Lung (tissue), 16 donors: Measurements from ENCODE around the gene TRIP11. TPM values are rescaled to one million over a fixed set of nuclear protein-coding genes. Genes with fewer than 3 reads are reported as not detected.

Experiments
- ATAC-seq: fragments of 200-7000 bp; cut with Tn5 transposase; one replicate; pipeline ENCODE4 v1.9.1; 2020; ENCODE audit warnings: moderate number of reproducible peaks; ENCODE audit not compliant: insufficient read depth, low FRiP score
- DNase-seq, 3 donors: peaks; one replicate each; pipeline ENCODE4 v3.0.0-alpha.2; 2013 to 2017
- H3K27ac ChIP-seq, 2 donors: one replicate each; pipeline ENCODE4 v1.5.1; 2013; ENCODE audit warnings: mild to moderate bottlenecking in 2 of 2, moderate library complexity in 2 of 2, control low read depth in 1 of 2, inconsistent platforms in 1 of 2, low read depth in 1 of 2, low read length in 1 of 2
- H3K27me3 ChIP-seq, 3 donors: one replicate each; pipeline ENCODE4 v1.5.1; 2013; ENCODE audit warnings: low read length in 2 of 3; ENCODE audit not compliant: control insufficient read depth in 3 of 3, insufficient read depth in 3 of 3
- H3K36me3 ChIP-seq, 4 donors: one replicate each; pipeline ENCODE4 v1.5.1; 2013; ENCODE audit warnings: low read length in 4 of 4, mild to moderate bottlenecking in 1 of 4, moderate library complexity in 1 of 4; ENCODE audit not compliant: control insufficient read depth in 4 of 4, insufficient read depth in 4 of 4
- H3K4me1 ChIP-seq, 5 donors: one replicate each; pipeline ENCODE4 v1.5.1; 2013; ENCODE audit warnings: low read length in 5 of 5, mild to moderate bottlenecking in 2 of 5, moderate library complexity in 1 of 5; ENCODE audit not compliant: control insufficient read depth in 5 of 5, insufficient read depth in 5 of 5
- H3K4me3 ChIP-seq: one replicate; pipeline ENCODE4 v1.5.1; 2013; ENCODE audit warnings: mild to moderate bottlenecking, control low read depth, moderate library complexity
- H3K9ac ChIP-seq, 2 donors: one replicate each; pipeline ENCODE4 v1.5.1; 2013; ENCODE audit warnings: low read length in 2 of 2, control low read depth in 1 of 2; ENCODE audit not compliant: insufficient read depth in 1 of 2
- H3K9me3 ChIP-seq, 4 donors: one replicate each; pipeline ENCODE4 v1.5.1; 2013; ENCODE audit warnings: low read length in 3 of 4, mild to moderate bottlenecking in 1 of 4, moderate library complexity in 1 of 4; ENCODE audit not compliant: control insufficient read depth in 4 of 4, insufficient read depth in 3 of 4
- CTCF ChIP-seq: IDR thresholded peaks from 2 replicates; pipeline ENCODE4 v1.5.1; 2012; ENCODE audit warnings: mild to moderate bottlenecking; ENCODE audit errors: control extremely low read depth, extremely low read depth
- WGBS, 2 donors: extraction: QIAGEN DNeasy Blood & Tissue Kit; methylation state at CpG; one replicate each; pipeline ENCODE4 v1.1.7; 2013; 5-methylcytosine and 5-hydroxymethylcytosine counted together
- long read RNA-seq, 5 donors: transcript quantifications; one replicate each; lab custom pipeline, GENCODE V29; 2026
- polyA plus RNA-seq, 2 donors: library from polyadenylated mRNA; stranded (reverse); fragments of 200-250 nt; gene quantifications; one replicate each; pipeline ENCODE4 v1.2.1, GENCODE V29; 2013
- total RNA-seq, 2 donors: library from RNA; depleted of rRNA in 1 of 2; stranded (reverse); fragments of >200 nt in 1 of 2; gene quantifications; one replicate each; pipeline ENCODE4 v1.2.1, GENCODE V29; 2014 to 2021
- donor health status: control.
- donor health status: control.
- donor health status: Bipolar disorder and iron deficiency.
- donor health status: healthy.
- donor health status: DM: yes; HTN: yes; CAD: no.

Gene TRIP11
- 10 to 100 TPM; 47.9 to 56.4 TPM for total RNA-seq
- polyA plus RNA-seq, result 1 to 10 TPM; 4.0 to 6.6 TPM
- long read RNA-seq, donor 1, partial matches to known transcripts, result 10 of 10 reads
- long read RNA-seq, donor 1, other reads (novel, unspliced or antisense), result 0 of 10 reads
- long read RNA-seq, donor 2, result 0 reads
- long read RNA-seq, donor 3, result 0 reads
- long read RNA-seq, donor 4, result 0 reads
- long read RNA-seq, donor 5, result 0 reads

- H3K27ac ChIP-seq, result peak within 1 kb of the TSS; percentile 91 to 96
- H3K4me3 ChIP-seq, result peak within 1 kb of the TSS; percentile 76
- DNase-seq (peak; percentile 94 to 97 (median 94)), ATAC-seq (peak; percentile 96)
- 0% methylated on average over 57 of the region's 57 CpGs for WGBS, 2 donors
- H3K9ac ChIP-seq, result peak within 1 kb of the TSS; percentile 84 to 99
- H3K27me3 ChIP-seq, result no peaks in the 10 kb centered on the region
- H3K36me3 ChIP-seq, result peaks cover 0 to 9% (median 3%) of the 10 kb centered on the region in 4 donors
- no peaks in the 10 kb centered on the region for H3K9me3 ChIP-seq
- peaks cover 4 to 21% (median 9%) of the 10 kb centered on the region in 5 donors for H3K4me1 ChIP-seq
- no peak for TF ChIP-seq CTCF
Observed at GRCh38 chr14:92039719-92040430, at the start of gene TRIP11. Gene TRIP11 (minus strand): TSS chr14:92040059. CDS start chr14:92039685, 374 bp downstream.

GRCh38 chr14:92088494-92088893, 48.6 kb upstream of the TRIP11 start:
- no peak overlapping the region for H3K9ac ChIP-seq
- H3K27ac ChIP-seq, result no peak overlapping the region
- TF ChIP-seq CTCF, result no peak
- H3K36me3 ChIP-seq, result peaks cover 4 to 46% (median 19%) of the 10 kb centered on the region in 4 donors
- no peak for ATAC-seq
- 93 to 95% methylated on average over 5 of the region's 5 CpGs for WGBS, 2 donors
- H3K4me1 ChIP-seq, result no peaks in the 10 kb centered on the region
- H3K4me3 ChIP-seq, result no peak overlapping the region
- no peaks in the 10 kb centered on the region for H3K9me3 ChIP-seq
- DNase-seq, result no peak
- H3K27me3 ChIP-seq, result no peaks in the 10 kb centered on the region

DNA sequence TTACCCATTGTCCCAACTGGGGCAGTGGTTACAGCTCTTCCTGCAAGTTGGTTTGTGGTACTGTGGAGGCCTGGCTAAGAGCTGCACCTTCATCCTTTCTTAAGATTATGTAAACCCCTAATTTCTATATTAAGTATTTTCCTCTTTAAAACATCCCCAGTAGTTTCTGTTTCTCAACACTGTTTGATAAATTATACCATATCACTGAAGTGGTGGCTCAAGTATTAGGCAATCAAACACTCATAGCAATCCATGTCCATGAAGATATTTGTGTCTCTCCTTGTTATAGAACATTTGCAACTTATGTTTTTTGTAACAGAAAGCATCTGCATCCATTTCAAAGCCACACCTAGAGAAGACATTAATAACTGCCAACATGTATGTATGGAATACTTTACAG, 34.7 kb upstream of the TRIP11 start:
- ATAC-seq (no peak), DNase-seq (no peak)
- Histone ChIP-seq H3K9ac (no peak overlapping the region), H3K4me3 (no peak overlapping the region), H3K9me3 (no peaks in the 10 kb centered on the region), H3K27me3 (no peaks in the 10 kb centered on the region), H3K36me3 (peaks cover 4 to 22% (median 12%) of the 10 kb centered on the region in 4 donors), H3K27ac (no peak overlapping the region), H3K4me1 (no peaks in the 10 kb centered on the region)
- no peak for TF ChIP-seq CTCF
